ENCODE data around the gene DNAH8.
"Not testable (repeated sequence)": the region's sequence is repeated elsewhere in the genome, so short reads cannot be mapped to it uniquely, and the experiment has no call there.

The DNAH8 gene

DNA sequence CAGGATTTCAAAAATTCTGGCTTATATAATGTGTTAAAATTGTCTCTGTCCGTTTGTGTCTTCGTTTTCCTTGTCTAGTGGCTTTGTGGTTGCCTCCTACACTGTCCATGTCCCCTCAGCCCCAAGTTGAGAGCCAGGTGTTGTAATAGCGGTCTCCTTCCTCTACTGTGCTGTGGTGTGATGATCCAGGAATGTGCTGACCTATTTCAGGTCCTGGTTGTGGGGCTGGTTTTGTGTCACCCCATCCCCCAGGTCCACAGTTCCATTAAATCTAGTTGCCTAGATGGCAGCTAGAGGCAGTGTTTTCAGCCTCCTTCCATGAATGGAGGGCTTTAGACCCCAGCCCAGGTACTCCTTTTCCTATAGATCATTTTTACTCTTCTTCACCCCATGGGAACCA is 128.7 kb downstream of the DNAH8 start:
- no peak for DNase-seq (ENCODE audit: low read depth)

GRCh38 chr6:38845931-38846330 is 130.8 kb downstream of the DNAH8 start:
- DNase-seq (ENCODE audit: low read depth), result no peak

DNA sequence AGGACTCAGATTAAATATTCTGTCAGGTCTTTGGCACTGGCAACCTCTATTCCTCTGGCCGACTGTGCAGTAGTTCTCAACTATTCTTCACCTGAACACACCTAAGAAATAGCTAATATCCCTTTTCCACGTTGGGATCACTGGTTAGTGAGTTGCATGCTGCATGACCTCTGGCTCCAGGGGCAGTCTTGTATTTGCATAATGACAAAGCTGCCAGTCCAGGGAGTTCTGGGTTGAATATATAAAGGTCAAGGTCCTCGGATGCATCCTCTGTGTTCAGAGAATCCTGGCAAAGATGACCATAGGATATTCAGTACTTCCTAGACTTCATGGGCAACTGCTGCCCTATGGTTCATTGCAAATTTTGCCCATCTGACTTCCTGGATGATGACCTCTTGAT is 131.2 kb downstream of the DNAH8 start:
- no peak for DNase-seq (ENCODE audit: low read depth)

DNA sequence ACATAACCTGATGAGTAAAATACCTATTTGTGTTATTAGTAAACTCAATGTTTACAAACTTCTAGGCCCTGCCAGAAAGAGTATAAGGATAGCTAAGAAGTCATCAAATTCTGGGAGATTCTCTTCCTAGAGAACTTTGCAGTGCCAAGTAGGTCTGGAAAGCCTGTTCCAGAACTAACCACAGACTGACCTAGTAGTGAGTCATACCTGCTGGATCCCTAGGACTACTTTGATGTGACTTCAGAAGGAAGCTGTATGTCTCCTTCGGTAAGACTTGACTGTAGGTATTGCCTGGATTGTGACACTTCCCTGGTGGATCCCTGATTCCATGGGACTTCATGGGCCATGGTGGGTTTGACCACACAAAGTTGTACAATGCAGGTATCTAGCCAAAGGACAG is 131.7 kb downstream of the DNAH8 start:
- DNase-seq (ENCODE audit: low read depth), result no peak

GRCh38 chr6:38847497-38847896 is 132.4 kb downstream of the DNAH8 start:
- DNase-seq (ENCODE audit: low read depth), result no peak

DNA sequence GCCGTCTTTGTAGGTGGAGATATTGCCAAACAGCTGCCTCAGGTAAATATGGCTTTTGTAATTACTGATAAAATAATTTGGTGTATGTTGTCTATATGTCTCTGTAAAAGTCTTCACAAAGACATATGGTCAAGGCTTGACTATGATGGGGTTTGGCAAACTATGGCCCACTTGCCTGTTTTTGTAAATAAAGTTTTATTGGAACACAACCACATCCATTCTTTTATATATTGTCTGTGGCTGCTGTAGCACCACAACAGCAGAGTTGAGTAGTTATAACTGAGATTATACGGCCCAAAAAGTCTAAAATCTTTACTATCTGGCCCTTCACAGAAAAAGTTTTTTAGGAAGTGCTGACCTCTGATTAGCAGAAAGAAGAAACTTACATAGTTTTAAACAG is 133.6 kb downstream of the DNAH8 start:
- no peak for DNase-seq (ENCODE audit: low read depth)

GRCh38 chr6:38852215-38852614 is 137.1 kb downstream of the DNAH8 start:
- no peak for DNase-seq (ENCODE audit: low read depth)

DNA sequence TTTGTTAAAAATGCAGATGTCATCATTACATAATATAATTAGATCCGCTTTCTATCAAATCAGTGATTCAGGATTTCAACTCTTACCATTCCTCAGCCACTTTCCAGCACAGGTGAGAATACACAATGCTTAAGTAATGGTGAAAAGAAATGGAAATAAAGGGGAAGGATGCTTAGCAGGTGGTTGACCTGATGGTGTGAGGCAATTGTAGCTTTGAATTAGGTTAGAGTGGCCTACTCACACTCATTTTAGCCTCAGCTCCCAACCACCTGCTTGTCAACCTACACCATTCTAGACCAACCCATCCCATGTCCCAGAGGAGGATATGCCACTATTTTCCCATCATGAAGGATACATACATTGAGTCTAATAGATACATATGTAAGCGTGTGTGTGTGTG is 138.1 kb downstream of the DNAH8 start:
- DNase-seq (ENCODE audit: low read depth), result no peak

DNA sequence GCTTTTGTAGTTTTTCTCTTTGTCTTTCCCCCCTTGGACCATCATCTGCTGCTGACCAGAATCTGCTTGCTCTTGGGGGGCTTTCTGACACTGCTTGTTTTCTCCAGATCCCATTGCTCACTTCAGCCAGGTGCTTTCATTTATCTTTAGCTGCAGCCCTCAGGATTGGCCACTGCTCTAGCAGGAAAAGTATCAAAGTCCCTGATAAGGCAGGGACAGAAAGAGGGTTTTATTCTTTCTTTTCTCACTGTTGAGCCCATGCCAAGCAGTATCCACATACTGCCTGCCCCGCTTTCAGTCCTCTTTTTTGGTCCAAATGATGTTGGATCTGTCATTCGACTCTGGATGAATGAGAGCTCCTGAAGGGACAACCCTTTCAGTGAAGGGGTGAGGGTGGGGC is 141.4 kb downstream of the DNAH8 start:
- no peak for DNase-seq (ENCODE audit: low read depth)

DNA sequence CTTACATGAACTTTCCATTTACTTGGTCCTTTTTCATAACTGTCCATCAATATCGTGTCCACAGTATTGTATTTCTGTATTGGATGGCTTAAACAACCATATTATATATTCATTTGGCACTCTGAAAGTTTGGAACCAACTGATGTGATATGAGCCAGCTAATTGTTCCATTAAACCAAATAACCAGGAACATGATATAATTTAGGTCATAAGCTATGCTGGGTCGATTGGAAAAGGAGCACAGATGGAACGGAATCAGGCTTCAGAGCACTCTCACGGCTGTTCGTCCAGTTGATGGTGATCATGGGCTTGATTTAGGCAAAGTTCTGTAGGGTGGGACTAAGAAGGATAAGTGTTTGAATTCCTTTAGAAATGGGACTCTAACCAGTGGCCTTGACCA is 142.7 kb downstream of the DNAH8 start:
- DNase-seq (ENCODE audit: low read depth), result no peak

GRCh38 chr6:38860041-38860440 is 144.9 kb downstream of the DNAH8 start:
- DNase-seq (ENCODE audit: low read depth), result no peak

DNA sequence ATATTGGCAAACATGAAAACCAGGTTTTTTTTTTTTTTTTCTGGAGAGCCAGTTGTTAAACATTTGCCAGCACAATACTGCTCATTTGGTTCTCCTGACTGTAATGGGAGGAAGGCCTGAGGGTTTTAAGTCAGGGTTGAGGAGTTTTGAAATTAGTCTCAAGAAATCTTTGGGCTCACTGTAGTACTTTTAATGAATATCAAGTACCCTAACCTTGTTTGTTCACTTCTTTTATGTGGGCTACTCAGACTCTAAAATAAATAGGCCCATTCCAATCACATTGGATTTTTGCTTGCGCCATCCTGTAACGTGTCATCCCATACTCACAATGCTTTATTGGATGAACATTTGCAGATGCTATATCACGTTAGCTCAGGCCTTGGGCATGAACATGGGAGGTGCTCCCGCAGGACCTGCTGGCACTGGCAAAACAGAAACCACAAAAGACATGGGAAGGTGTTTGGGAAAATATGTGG is 146.9 kb downstream of the DNAH8 start:
- no peak for DNase-seq (ENCODE audit: low read depth)

- no peak for DNase-seq (ENCODE audit: low read depth)
These were observed 150.5 kb downstream of the DNAH8 start for GRCh38 chr6:38865521-38866174.

- no peak for DNase-seq (ENCODE audit: low read depth)
These were observed 152.6 kb downstream of the DNAH8 start for GRCh38 chr6:38867726-38868125.

DNA sequence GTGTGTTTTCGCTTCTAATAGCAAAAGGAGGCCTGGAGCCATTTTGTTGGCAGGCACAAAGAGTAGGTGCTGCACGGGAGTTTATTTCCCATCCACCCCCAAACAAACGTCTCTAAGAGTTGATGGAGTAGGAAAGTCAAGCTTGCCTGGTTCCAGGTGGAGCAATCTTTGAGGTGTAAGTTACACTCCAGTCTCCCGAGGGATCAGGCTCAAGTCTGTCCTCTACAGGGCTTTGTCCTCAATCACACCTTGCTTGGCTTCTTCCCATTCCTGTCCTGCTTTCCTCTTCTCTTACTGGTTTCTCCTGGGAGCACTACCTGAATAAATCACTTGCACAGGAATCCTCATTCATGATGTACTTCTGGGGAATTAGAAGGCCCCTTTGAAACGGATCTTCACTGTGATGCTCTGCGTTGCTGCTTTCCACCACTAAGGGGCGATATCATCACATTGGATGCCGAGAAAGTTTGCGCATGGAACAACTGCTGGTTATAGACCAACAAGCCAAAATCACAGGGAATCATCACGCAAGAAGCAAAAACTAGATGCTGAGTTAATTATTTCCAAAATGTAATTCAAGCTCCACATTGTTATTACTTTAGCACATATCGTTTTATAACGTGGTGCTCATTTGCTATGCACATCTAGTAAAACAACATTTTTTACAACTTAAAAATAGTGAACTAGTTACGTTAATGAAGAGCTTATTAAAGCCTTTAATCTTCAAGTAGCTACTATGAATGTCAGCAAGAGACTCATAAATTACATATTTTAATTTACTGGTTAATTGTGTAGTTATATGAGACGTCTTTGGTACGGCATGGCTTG is 156.8 kb downstream of the DNAH8 start:
- peak; percentile 7 for DNase-seq (ENCODE audit: low read depth)

DNA sequence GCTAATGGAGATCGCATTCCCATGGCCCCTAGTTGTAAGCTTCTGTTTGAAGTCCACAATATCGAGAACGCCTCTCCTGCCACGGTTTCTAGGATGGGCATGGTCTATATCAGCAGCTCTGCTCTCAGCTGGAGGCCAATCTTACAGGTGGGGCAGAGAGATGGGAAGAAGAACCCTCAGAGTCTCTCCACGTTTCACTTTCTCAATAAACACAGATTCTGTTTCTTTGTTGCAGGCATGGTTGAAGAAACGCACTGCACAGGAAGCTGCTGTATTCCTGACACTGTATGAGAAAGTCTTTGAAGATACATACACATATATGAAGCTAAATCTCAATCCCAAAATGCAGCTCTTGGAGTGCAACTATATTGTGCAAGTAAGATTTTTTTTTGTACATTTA is 157.9 kb downstream of the DNAH8 start:
- no peak for DNase-seq (ENCODE audit: low read depth)

- DNase-seq (ENCODE audit: low read depth), result not testable (repeated sequence)
These were observed 158.7 kb downstream of the DNAH8 start for GRCh38 chr6:38873816-38874215.

- DNase-seq (ENCODE audit: low read depth), result no peak
These were observed 161.4 kb downstream of the DNAH8 start for GRCh38 chr6:38876475-38876874.

DNA sequence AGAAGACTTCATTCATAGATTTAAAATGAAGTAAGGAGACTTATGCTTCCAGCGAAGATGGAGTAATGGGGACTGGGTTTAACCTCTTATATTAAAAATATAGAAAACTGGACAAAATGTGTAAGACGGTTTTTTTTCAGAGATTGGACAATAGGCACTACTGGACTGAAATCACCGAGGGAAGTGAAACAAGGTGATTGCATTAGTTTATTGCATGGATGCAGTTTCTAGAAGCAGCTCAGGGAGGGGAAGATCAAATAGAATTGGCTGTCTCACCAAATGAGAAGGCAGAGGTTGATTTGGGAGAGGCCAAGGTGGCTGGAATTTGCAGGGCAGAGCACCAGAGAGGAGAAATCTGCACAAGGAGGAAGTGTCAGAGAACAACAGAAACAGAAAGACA is 162.6 kb downstream of the DNAH8 start:
- DNase-seq (ENCODE audit: low read depth), result no peak

DNA sequence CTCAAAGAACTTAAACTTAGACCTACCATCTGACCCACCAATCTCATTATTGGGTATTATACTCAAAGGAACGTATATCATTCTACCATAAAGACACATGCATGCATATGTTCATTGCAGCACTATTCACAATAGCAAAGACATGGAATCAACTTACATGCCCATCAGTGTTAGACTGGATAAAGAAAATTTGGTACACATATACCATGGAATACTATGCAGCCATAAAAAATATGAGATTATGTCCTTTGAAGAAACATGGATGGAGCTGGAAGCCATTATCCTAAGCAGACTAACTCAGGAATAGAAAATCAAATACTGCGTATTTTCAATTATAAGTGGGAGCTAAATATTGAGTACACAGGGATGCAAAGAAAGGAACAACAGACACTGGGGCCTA is 167.0 kb downstream of the DNAH8 start:
- DNase-seq (ENCODE audit: low read depth), result no peak

GRCh38 chr6:38897507-38897906 is 182.4 kb downstream of the DNAH8 start:
- DNase-seq (ENCODE audit: low read depth), result no peak

DNA sequence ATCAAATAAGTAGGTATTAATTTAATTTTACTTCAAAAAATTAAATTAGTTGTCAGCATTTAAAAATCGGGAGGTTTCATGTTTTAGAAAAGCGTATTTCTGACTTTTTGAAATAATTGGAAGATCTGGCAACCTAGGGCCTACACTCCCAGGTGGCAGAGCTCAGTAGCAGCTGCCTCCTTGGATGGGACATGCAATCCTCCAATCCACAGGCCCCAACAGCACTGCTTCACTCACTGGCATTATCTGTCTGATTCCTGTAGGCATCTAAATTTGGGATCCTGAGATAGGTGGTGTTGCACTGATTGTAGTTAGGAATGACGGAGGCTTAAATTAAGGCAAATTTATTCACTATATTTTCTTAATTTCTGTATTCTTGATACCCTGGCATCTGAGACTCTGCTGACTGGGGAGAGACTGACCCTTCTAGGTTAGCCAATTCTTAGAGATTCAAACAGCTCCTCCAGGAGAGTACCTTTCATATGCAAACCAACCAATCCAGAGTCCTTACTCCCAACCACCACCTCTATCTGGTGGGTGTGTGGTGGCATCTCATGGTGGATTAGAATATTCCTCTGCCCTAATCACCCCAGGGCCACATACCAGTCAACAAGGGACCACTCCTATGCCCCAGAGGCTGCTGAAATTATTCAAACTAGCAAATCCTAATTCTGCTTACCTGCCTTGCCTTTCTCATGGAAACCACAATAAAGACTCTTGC is 186.9 kb downstream of the DNAH8 start:
- no peak for DNase-seq (ENCODE audit: low read depth)

DNA sequence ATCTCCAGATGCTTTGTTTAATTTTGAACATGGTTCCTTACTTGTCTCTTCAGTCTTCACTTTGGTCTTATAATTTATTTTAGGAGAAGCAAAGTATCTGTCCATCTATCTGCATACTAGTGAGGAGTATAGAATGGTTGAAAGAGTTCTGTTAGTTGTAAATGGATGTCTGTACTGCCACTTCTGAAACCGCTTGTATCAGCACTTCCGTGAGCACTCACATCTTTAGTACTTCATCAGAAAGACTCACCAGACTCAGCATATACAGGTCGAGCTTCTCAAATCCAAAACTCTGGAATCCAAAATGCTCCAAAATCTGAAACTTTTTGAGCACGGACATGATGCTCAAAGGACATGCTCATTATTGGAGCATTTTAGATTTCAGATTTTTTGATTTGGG is 191.5 kb downstream of the DNAH8 start:
- DNase-seq (ENCODE audit: low read depth), result no peak

All from activated T-helper 9 cell treated with anti-CD3 and anti-CD28 coated beads, Interleukin-2, amount 50 U/mL, for 16 hours (primary cell).